ENCODE measurements around the gene DYNC2I2. TPM values are rescaled to one million over a fixed set of nuclear protein-coding genes. Genes with fewer than 3 reads are reported as not detected.
A peak's percentile ranks its signal among the peaks of the same experiment; 100 is the strongest.

Gene DYNC2I2
- polyA plus RNA-seq, 1 of the 3 experiments (the other 2 are of a cell fraction): 73.7 TPM

DNA sequence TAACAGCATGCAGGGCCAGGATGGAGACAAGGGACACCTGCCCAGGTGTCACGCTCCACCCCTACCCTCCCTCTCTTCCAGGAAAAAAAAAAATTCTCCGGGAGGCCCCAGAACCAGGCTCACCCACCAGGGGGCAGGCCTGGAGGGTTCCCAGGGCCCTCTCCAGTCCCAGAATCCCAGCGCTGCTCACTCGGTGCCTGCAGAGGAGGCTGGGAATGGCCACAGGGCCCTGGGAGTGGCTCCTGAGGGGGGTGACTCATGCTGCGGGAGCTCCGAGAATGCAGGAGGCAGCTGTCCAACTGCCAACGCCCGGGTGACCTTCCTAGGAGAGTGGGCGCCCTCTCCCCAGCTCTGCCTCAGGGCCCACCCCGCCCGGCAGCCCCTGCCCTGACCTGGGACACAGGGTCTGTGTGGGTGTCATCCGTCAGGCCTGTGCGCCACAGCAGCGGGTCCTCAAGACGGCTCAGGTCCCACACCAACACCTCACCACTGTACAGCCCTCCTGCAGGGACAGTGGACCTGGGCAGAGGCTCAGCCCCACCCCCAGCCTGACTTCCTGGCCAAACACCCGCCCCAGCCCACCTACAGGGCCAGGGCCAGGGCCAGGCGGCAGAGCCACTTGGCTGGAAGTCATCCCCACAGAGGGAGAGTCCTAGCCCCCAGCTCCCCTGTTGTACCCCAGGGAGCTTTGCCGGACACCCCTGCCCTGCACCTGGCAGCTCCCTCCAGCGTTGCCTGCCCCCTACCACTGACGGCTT is 21.2 kb downstream of the DYNC2I2 start:
- Histone ChIP-seq H3F3A (replicated peaks; ENCODE audit: insufficient read depth) (peaks cover 32% of the 10 kb centered on the region), H3K9me3 (no peaks in the 10 kb centered on the region), H3K36me3 (replicated peaks in 1 of 2; ENCODE audit: control insufficient read depth in 1 of 2, insufficient read depth in 2 of 2, low read length in 1 of 2) (peaks cover 23 to 33% of the 10 kb centered on the region in 2 experiments), H3K27ac (ENCODE audit: low read depth in 2 of 2, low read length in 1 of 2) (peak overlapping the region; percentile 48 to 81), H3K9me2 (no peaks in the 10 kb centered on the region), H3K27me3 (ENCODE audit: insufficient read depth) (no peaks in the 10 kb centered on the region), H3K4me1 (ENCODE audit: control insufficient read depth in 1 of 2, insufficient read depth in 2 of 2, low read depth in 1 of 2, low read length in 1 of 2) (peaks cover 14 to 24% of the 10 kb centered on the region in 2 experiments; a peak in 3 of 4 replicates), H4K20me1 (ENCODE audit: insufficient read depth) (no peaks in the 10 kb centered on the region), H3K9ac (peak overlapping the region; percentile 65), H3K4me3 (ENCODE audit: low read depth in 2 of 2, low read length in 1 of 2) (no peak overlapping the region), H3K79me2 (ENCODE audit: insufficient read depth) (peaks cover 8% of the 10 kb centered on the region; the same call in 1 of the 2 replicates), H3K4me2 (peak overlapping the region; percentile 64; the same call in 1 of the 2 replicates), H2AFZ (ENCODE audit: low read depth) (no peak overlapping the region)
- WGBS (ENCODE audit: low lambda C conversion rate): 13% methylated on average over 5 of the region's 20 CpGs
- peak; percentile 81 for DNase-seq
- TF ChIP-seq GATA2 (CRISPR knock-in tag; IDR thresholded peaks at IDR 0.05) (no peak), CHD2 (IDR thresholded peaks at IDR 0.05; ENCODE audit: low read length, partially characterized antibody) (no peak), SMC3 (IDR thresholded peaks at IDR 0.05; ENCODE audit: low read depth, low read length) (peak; percentile 36; the same call in 1 of the 2 replicates), PBX3 (IDR thresholded peaks at IDR 0.05) (peak; percentile 25; the same call in 1 of the 2 replicates), POLR2AphosphoS5 (IDR thresholded peaks at IDR 0.05; ENCODE audit: low read depth, low read length) (peak; percentile 70), RCOR1 (IDR thresholded peaks at IDR 0.05; ENCODE audit: low read length) (no peak), NFIC (IDR thresholded peaks at IDR 0.05; ENCODE audit: borderline replicate concordance) (peak; percentile 82), REST (IDR thresholded peaks at IDR 0.05; ENCODE audit: low read depth, low read length) (peak; percentile 77), MAX (IDR thresholded peaks at IDR 0.05; ENCODE audit: low read depth) (0 out of 2 replicates have a peak, but pooled peaks have one; percentile 36), FOSL2 (IDR thresholded peaks at IDR 0.05; ENCODE audit: borderline replicate concordance, low read depth) (peak; percentile 92), TEAD4 (IDR thresholded peaks at IDR 0.05; ENCODE audit: borderline replicate concordance, insufficient read depth) (peak; percentile 97), JUND (IDR thresholded peaks at IDR 0.05) (peak; percentile 91), RAD21 (IDR thresholded peaks at IDR 0.05; ENCODE audit: low read length) (peak; percentile 47)
- TF ChIP-seq, protein P1, sequence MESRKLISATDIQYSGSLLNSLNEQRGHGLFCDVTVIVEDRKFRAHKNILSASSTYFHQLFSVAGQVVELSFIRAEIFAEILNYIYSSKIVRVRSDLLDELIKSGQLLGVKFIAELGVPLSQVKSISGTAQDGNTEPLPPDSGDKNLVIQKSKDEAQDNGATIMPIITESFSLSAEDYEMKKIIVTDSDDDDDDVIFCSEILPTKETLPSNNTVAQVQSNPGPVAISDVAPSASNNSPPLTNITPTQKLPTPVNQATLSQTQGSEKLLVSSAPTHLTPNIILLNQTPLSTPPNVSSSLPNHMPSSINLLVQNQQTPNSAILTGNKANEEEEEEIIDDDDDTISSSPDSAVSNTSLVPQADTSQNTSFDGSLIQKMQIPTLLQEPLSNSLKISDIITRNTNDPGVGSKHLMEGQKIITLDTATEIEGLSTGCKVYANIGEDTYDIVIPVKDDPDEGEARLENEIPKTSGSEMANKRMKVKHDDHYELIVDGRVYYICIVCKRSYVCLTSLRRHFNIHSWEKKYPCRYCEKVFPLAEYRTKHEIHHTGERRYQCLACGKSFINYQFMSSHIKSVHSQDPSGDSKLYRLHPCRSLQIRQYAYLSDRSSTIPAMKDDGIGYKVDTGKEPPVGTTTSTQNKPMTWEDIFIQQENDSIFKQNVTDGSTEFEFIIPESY (IDR thresholded peaks at IDR 0.05; ENCODE audit: borderline replicate concordance, low read depth): no peak
- TF ChIP-seq, protein P2, sequence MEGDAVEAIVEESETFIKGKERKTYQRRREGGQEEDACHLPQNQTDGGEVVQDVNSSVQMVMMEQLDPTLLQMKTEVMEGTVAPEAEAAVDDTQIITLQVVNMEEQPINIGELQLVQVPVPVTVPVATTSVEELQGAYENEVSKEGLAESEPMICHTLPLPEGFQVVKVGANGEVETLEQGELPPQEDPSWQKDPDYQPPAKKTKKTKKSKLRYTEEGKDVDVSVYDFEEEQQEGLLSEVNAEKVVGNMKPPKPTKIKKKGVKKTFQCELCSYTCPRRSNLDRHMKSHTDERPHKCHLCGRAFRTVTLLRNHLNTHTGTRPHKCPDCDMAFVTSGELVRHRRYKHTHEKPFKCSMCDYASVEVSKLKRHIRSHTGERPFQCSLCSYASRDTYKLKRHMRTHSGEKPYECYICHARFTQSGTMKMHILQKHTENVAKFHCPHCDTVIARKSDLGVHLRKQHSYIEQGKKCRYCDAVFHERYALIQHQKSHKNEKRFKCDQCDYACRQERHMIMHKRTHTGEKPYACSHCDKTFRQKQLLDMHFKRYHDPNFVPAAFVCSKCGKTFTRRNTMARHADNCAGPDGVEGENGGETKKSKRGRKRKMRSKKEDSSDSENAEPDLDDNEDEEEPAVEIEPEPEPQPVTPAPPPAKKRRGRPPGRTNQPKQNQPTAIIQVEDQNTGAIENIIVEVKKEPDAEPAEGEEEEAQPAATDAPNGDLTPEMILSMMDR (IDR thresholded peaks at IDR 0.05): peak; percentile 86
- CTCF ChIA-PET: interaction anchor here (0.6 to 2.5 kb wide), 6 partner anchors 10 to 197 kb away, joined by 3 to 15 read pairs (median 3); no protein-coding TSS in a partner anchor
- POLR2A ChIA-PET: no interaction called here

Data from SK-N-SH (cell line).